ENCODE results near the gene SLC27A2. TPM values are rescaled to one million over a fixed set of nuclear protein-coding genes. Genes with fewer than 3 reads are reported as not detected.

SLC27A2 gene
- total RNA-seq = not detected in 2 replicates

GRCh38 chr15:50181969-50182218, at the start of gene SLC27A2:
Gene SLC27A2, plus strand, starts transcription at chr15:50182196. Its CDS starts 232 bp downstream, at chr15:50182428.

GRCh38 chr15:50265620-50266019, 83.6 kb downstream of the SLC27A2 start, which contains the start of gene HDC:
Gene HDC, minus strand, starts transcription at chr15:50265726. Its CDS starts 103 bp downstream, at chr15:50265623.

Small RNA genes lying within 50 kb of the gene (small RNA-seq; reads per million reads assigned to genes)
- not detected for gene RF00019

Other genes with a start within 250 kb of the SLC27A2 start
- under 0.01 TPM in 1 of 2 replicates, not detected in the other for gene ATP8B4, start 63.0 kb upstream of the SLC27A2 start, total RNA-seq
- gene HDC, start 83.5 kb downstream of the SLC27A2 start, total RNA-seq = not detected in 2 replicates
- gene GABPB1, start 173.0 kb downstream of the SLC27A2 start, total RNA-seq = 23.9 and 32.4 TPM in 2 replicates
- 40.4 and 49.0 TPM in 2 replicates for gene USP8, start 242.2 kb downstream of the SLC27A2 start, total RNA-seq